WTC11 (cell line): ENCODE results near the gene ADCY1.

ENCODE experiments used
- CREB1 ChIP-seq: sonication (generic); formaldehyde crosslinking; IDR thresholded peaks from 2 replicates; pipeline ENCODE4 v1.8.0; 2023; ENCODE audit warnings: mild to moderate bottlenecking, missing genetic modification reagents
- MYBL2 ChIP-seq: sonication (generic); formaldehyde crosslinking; IDR thresholded peaks from 2 replicates; pipeline ENCODE4 v1.8.1; 2023; ENCODE audit warnings: mild to moderate bottlenecking, moderate library complexity, missing genetic modification reagents

DNA sequence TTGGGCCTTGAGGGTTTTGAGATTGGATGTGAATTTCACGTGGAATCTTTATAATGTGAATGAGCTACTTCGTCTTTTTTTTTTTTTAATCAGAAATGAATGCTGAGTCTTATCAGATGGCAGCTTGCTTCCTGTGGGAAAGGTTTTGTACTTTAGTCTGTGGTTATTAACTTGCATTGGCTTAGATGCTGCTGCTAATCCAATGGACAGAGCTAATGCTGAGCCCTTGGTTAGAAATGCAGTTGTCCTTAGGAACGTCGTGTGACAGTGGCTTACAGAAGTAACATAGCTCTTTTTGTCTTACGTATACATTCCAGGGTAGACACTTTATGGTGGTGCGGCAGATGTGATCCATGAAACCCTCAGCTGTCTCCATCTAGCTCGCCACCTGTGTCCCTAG lies 32.8 kb downstream of the ADCY1 start:
- no peak for TF ChIP-seq MYBL2 (CRISPR knock-in tag)
- no peak for TF ChIP-seq CREB1 (CRISPR knock-in tag)
